IPS DF 4.7 (cell line): ENCODE results near the gene DNM1.

Experiments used
- DNase-seq: peaks from one replicate; pipeline ENCODE4 v3.0.0-alpha.2; 2013; ENCODE audit warnings: low spot score; ENCODE audit errors: extremely low read depth

Gene DNM1

DNA sequence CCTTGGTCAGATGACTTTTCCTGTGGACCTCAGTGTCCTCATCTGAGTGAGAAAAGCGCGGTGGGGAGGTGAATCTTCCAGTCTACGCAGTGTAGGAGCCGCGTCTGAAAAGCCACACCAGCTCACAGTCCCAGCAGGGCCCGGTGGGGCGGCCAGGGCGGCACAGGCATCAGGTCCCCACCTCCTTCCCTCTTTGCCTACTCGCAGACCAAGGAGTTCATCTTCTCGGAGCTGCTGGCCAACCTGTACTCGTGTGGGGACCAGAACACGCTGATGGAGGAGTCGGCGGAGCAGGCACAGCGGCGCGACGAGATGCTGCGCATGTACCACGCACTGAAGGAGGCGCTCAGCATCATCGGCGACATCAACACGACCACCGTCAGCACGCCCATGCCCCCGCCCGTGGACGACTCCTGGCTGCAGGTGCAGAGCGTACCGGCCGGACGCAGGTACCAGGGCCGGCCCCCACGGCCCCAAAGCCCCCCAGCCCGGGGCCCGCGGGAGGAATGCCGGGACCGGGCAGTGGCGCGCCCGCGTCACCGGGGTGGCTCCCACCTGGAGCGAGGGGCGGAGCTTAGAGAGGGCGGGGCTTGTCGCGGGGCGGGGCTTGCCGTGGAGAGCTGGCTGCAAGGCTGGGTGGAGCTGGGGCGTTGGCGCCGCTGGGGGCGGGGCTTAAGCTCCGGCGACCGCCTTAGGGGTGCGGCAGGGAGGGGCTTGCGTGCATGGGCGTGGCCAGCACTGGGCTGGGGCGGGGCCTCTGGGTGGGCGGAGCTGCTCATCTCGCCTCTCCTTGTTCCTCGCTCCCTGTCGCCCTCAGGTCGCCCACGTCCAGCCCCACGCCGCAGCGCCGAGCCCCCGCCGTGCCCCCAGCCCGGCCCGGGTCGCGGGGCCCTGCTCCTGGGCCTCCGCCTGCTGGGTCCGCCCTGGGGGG, 47.0 kb downstream of the DNM1 start:
- no peak for DNase-seq

DNA sequence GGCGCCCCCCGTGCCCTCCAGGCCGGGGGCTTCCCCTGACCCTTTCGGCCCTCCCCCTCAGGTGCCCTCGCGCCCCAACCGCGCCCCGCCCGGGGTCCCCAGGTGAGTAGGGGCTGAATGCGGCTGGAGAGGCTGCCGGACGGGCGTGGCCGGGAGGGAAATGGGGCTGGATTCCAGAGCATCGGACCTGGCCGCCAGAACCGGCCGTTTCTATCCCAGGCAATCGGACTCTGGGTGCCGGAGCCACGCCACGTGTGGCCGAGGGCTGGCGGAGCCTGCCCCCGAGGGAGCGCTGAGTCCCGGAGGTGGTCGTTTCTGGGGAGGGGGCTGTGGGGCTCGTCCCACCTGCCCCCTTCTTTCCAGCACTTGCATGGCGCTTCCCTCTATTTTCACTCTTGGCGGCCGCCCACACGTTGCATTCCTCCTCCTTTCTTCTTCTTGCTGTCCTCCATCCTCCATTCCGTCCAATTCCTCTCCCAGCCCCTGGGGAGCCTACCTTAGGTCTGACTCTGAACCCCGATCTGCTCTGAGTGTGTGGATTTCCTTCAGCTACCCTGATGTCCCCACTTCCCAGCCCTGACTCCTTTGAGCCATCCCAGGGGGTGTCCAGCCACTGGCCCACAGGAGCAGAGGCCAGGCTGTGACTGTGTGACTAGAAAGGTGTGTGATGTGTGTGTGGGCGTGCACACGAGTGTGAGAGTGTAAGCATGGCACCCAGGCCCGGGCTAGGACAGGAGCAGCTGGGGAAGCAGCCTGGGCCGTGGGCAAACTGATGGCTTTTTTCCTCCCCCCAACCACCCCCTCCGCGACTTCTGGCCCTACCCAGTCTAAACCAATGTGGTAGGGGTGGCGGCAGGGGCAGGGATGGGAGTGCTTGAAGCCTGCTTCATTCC, 47.9 kb downstream of the DNM1 start:
- no peak for DNase-seq

DNA sequence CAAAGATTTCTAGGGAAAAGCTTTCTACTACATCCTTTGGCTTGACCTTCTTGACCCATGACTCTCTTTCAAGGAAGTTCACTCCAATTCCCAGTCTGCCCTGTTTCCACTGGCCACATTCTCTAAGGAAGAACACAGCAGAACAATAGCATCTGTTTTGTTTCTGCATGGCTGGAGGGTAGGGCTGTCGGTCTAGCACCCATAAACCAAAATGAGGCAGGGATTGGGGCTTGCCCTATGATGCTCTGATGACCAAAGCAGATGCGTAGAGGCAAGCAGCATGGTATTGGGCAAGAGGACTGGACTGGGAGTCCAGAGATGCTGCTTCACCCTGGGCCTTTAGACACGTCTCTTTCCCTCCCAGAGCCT, 48.5 kb downstream of the DNM1 start:
- no peak for DNase-seq

DNA sequence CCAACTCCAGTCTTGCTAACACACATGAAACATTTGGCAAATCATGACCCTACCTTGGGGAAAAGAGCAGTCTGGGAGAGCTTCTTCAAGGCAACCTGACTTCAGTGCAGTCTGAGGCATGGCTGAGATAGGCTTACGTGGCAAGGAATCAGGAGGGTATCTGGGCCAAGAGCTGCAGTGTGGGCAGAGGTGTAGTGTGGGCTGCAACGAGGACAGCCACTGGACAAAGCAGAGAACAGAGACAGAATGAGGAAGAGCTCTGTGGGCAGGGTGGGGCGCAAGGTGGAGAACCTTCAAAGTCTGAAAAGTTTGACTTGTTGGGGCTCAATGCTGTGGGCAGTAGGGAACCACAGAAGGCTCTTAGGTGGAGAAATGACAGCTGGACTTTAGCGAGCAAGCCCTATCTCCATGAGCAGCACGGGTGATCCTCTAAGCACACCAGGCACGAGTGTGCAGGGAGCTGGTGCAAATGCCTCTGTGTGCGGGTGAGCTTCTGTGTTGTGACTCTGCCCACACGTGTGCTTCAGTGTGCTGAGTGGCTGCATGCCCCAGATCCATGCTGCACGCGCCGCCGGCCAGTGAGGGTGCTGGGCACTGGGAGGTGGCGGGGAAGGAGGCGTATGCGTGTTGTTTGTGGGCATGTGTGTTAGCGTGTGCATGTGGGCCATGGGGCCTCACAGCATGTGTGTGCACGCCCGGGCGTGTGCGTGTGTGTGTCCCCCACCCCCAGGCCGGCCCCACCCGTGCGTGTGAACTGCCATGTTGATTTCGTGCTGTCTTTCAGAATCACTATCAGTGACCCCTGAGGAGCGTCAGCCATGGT, 49.3 kb downstream of the DNM1 start:
- no peak for DNase-seq

DNA sequence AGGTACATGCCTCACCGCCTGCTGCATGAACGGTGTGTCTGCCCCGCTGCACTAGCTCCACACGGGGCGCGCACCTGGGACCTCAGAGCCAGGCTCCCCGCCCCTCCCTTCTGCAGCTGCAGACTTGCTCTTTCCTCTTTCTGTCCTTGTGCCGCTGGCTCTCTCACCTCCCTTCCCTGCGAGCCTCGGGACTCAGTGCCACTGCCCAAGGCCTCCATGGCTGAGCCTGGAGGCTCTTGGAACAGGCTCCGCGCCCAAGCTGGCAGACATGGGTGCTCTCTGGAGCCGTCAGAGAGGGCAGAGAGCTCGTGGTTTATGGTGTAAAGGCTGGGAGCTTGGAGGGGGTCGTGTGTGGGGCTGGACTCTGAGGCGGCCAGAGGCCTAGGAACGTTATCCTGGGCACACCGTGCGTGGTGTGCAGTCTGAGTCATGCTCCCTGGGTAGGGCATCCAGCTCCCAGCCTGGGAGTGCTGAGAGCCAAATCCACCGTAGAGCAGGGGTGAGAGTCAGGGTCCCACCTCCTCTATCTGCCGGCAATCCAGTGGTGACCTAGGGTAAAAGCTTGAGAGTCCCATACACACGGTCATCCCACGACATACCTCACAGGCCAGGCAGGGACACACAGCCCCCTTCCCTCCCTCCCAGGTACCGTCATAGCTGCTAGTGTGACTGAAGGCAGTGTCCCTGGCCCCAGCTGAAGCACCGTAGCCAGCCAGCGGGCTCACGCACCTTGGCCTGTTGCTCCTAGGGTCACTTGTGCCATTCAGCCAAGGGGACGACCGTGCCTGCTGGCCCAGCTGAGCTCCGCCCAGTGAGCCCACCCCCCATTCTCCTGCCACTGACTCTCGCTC, 50.2 kb downstream of the DNM1 start:
- no peak for DNase-seq

DNA sequence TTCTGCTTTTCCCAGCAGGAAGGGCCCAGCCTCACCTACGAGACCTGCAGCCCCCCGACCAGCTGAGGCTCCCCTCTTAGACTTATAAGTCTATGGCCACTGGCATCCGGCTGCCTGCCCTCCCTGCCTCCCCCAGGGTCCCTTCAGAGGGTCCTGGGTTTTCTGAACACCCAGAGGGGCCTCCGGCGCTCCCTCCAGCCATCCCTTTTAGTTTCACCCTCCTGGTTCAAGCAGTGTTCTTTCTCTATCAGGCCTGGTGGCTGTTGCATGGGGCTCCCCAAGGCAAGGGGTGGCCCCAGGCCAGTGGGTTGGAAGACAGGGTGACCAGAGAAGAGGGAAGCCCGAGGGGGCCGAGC, 50.8 kb downstream of the DNM1 start:
- no peak for DNase-seq

DNA sequence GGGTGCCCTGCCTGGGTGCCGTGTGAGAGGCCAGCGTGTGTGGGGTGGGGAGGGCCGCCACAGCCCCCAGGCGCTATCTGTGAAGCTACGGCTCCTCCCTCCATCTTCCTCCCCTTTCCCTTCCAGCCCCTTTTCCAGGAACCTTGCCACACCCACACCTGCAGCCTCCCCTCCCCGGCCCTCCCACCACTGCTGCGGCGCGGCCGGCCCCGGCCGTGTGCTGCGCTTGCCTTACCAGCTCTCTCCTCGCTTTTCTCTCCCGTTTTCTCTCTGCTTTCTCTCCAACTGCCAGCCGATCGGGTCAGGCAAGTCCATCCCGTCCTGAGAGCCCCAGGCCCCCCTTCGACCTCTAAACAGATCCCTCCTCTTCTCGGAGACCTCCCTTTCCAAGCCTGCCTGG, 51.2 kb downstream of the DNM1 start:
- no peak for DNase-seq

DNA sequence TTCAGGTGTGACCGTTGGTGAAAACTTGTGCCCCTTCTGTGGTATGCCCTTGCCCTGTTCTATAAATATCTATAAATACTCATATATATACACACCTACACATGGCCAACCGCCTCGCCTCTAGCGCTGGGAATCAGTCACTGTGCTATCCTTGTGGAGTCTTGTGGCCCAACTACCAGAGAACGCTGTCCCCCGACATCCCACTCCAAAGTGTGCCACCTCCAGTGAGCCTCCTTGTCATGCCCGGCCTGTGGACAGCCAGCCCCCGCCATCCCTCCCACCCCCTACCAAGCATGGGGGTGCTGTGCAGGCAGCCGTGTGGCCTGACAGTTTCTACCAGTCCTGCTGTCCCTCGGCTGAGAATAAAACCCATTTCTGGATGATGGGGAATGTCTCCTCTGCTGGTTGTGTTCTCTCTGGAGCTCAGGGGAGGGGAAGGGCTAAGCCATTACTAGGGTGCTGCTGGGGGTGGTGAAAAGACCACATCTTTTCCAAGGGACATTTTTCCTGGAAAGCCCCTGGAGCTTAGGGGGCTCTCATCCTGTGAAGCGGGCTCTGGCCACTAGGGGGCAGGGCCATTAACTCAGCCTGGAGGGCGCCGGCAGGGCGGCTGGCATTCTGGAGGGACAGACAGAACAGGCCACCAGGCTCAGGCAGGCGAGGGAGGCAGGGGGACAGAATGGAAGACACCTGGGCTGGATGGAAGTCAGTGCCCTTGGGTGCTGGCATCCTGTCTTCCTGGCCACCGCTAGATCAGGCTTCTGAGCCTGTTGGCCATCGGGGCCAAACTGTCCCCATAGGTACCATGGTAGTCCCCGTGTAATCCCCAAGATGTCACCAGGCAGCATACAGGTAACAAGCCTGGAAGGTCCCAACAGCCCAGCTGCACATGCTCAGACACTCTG, 51.9 kb downstream of the DNM1 start:
- DNase-seq, result no peak

DNA sequence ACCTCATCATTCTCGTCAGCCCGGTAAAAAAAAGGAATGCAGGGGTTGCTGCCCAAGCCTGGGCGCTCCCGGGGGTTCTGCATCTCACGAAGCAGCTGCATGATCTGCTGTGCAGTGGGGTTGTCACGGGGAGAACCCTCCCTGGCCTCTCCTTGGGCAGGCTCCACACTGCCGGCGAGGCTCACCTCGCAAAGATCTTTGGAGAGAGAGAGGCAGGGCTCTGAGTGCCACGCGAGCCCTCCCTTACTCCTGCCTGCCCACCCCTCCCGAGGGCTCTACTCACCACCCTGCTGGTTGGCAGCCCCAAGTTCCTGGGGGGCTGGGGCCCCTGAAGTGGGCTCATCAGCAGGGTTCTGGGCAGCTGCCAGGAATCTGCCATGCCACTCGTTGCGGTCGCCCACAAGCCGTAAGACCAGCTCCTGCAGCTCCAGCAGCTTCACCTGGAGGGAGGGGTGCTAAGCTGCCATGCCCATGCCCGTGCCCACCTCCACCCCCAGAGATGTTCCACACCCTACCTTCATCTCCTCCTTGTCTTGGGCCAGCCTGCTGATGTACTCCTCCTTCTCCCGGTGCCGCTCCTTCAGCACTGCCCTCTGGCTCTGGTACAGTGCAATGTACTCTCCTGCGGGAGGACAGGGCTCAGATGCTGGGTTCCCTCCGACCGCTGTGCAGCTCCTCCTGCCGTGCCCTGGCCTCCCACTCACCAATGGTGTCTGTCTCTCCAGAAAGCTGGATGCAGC, 54.1 kb downstream of the DNM1 start:
- no peak for DNase-seq

DNA sequence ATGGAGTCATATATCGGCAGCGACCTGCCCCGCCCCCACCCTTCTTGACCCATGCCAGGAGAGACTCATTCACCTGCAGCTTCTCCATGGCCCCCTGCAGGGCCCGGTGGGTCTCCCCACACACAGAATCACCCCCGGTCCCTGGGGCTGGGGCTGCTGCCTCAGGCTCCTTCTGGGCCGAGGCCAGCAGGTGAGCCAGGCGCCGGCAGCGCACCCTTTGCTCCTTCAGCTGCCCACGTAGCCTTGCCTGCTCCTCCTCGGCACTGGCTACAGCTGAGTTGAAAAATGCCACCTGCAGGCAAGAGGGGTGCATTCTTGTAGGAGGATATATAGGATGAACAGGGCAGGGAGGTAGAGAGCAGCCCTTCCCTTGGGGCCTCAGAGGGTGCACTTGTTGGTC, 54.7 kb downstream of the DNM1 start:
- DNase-seq, result no peak

DNA sequence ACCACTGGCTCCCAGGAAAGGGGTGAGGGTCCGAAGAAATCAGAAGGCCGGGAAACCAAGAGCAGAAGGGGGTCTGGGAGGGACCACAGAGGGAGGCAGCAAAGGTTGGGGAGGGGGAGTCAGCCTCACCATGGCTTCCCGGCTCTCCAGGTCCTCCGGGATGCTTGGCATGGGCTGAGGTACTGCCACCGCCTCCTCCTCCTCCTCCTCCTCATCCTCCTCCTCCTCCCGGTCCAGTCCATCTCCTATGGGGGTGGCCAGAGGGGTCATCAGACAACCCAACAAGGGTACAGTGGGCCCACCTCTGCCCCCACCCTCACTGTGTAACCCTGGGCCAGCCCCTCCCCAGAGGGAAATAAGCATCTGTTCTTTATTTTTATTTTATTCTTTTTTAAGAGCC, 55.1 kb downstream of the DNM1 start:
- no peak for DNase-seq

DNA sequence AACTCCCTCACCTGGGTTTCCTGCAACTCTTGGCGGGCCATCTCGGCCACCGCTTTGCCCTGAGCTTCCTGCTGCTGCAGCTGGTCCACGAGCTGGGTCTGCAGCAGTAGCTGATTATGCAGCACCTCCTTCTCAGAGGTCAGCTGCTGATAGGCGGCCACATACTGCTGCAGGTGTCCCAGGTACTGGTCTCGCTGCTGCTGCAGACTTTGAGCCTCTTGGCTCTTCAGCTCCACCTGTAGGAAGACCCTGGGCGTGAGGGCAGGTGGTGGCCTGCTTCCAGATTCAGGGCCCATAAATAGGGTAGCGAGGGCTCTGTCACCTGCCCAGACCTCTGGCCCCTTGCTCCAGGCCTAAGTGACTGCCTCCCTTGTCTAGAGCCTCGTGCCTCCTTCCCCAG, 56.0 kb downstream of the DNM1 start:
- DNase-seq, result no peak

DNA sequence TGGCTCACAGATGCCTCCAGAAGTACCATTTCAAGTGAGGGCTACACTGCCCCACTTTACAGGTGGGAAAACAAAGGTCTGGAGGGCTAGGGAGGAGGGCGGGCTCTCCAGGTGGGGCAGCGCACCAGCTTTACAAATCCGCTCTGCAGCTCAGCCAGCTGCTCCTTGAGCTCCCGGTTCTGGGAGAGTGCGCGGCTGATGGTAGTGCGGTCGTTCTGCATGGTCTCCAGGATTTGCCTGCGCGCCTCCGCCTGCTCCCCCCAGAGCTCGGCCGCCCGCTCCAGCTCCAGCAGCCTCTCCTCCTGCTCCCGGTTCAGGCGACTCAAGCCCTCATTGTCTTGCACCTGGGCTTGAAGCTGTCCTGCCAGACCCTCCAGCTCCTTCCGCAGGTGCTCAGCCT, 57.2 kb downstream of the DNM1 start:
- DNase-seq, result no peak

DNA sequence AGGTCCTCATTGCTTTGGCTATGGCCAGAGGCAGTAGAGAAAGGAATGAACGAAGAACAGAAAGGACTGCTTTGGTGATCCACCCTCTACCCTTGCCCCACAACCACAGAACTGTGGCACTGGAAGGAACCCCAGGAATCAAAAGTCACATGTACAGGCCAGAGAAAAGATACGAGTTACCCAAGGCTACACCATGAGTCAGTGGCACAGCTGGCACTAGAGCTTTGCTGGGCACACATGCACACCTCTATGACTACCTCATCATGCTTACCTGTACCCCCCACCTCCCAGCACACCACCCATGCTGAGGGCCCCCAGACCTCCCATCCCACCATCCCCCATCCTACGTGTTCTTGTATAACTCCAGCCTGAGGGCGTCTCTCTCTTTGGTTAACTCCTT, 59.5 kb downstream of the DNM1 start:
- no peak for DNase-seq

DNA sequence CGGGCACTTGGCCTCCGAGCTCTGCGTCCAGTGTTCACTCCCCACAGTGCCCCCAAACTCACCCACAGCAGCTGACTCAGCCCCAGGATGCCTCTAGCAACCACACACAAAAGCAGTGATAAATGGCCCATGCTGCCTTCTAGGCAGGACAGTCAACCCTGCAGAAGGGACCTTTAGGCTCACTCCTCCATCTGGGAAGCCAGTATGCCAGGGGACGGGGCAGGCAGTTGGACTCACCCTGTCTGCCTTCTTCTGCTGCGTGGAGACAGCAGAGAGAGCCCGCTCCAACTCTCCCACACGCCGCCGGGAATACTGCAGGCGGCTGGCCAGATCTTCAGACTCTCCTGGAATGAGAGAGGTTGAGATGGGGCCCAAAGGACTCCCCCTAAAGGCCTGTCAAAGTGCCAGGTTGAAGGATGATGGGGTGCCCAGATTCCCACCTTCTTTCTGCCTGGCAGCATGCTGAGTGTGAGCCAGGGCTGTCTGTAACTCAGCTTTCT, 62.2 kb downstream of the DNM1 start:
- no peak for DNase-seq

DNA sequence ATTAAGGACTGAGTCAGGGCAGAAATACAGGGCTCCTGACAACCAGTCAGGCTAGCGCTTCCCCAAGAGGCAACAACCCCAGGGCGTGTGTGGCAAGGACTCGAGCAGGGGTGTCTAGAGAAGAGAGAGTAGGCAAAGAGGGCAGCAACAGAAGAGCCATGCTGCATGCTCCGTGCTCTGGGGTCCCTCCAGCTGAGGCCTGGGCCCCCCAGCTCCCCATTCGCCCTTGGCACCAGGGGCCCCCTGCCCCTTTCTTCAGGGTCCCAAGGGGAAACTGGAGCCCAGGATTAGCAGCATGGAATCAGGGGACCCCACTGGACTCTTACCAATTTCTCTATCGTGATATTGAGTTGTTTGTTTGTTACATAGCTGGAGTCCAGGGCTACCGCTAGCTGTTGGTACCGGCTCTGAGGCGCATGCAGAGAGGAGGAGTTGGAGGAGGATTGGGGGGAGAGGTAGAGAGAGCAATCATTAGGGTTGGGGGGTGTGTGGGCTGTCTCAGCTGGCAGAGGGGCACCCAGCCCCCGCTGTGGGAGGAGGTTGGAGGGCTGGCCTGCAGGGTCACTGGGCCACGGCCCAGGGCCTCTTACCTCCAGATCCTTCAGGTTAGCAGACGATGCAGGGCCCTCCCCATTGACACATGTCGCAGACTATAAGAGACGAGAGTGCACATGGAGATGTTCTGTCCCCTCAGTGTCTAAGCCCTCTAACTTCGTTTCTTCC, 63.9 kb downstream of the DNM1 start:
- DNase-seq, result no peak

DNA sequence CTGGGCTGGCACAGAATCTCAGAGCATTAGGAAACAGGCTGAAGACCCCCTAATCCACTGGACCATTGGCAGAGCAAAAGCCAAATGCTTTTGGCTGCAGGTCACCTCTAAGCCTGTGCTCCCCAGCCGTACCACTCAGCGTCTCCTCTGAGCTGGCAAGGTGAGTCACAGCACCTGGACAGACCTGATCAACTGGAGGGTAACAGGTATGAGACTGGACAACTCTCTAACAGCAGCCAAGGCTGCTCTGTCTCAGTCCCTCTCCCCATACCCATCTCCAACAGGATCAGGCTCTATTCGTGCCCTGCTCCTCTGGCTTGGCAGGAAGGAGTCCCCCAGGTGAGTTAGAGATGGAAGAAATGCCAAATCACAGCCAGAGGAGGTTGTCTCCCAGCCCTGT, 67.9 kb downstream of the DNM1 start:
- no peak for DNase-seq

DNA sequence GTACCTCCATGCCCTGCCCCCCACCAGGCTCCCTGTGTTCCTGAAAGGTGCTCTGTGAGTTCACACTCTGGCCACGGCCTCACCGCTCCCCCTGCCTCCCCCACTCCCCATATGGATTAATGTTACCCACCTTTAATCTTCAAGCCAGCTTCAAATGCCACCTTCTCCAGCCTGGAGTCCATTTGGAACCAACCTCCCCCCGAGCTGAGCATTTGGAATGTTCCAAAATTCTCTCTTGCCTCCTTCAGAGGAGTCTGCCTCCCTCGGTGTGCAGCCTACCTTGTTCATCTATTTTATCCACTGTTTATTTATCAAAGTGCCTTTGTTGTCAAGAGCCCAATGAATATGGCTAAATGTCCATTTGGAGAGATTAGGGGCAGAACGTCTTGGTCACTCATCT, 68.3 kb downstream of the DNM1 start:
- no peak for DNase-seq
